Right lobe of liver (tissue), 6 donors: ENCODE measurements around the gene OR51B4. TPM values are rescaled to one million over a fixed set of nuclear protein-coding genes. Genes with fewer than 3 reads are reported as not detected.

Experiments used
- ATAC-seq, 4 donors: fragments of 200-7000 bp; cut with Tn5 transposase; one replicate each; pipeline ENCODE4 v1.9.1; 2020; ENCODE audit warnings: mild to moderate bottlenecking in 4 of 4, moderate library complexity in 4 of 4
- DNase-seq, 3 donors: peaks; one replicate each; pipeline ENCODE4 v3.0.0-alpha.2; 2020
- H3K27ac ChIP-seq, 3 donors: fragments of 200-600 bp; one replicate each; pipeline ENCODE4 v1.8.0; 2022
- H3K27me3 ChIP-seq, 2 donors: fragments of 200-600 bp; one replicate each; pipeline ENCODE4 v1.8.0; 2022
- H3K36me3 ChIP-seq, 4 donors: fragments of 200-600 bp; sonication (generic) in 1 of 4; one replicate each; pipeline versions ENCODE4 v1.5.1 to v1.8.0; 2017 to 2022; ENCODE audit warnings: control low read depth in 1 of 4
- H3K4me1 ChIP-seq, 4 donors: fragments of 200-600 bp; sonication (generic) in 1 of 4; one replicate each; pipeline versions ENCODE4 v1.5.1 to v1.8.0; 2017 to 2022; ENCODE audit warnings: control low read depth in 1 of 4
- H3K4me3 ChIP-seq, 3 donors: fragments of 200-600 bp; one replicate each; pipeline ENCODE4 v1.8.0; 2022
- H3K9me3 ChIP-seq, 4 donors: fragments of 200-600 bp; sonication (generic) in 1 of 4; one replicate each; pipeline versions ENCODE4 v1.5.1 to v1.8.0; 2017 to 2022; ENCODE audit warnings: control low read depth in 1 of 4
- CTCF ChIP-seq, 4 donors: fragments of 200-600 bp in 3 of 4; fragments of 450-650 bp in 1 of 4; IDR thresholded peaks; one replicate each; pipeline versions ENCODE4 v1.5.1 to v1.8.0; 2016 to 2022; ENCODE audit warnings: antibody characterized with exemption in 4 of 4, mild to moderate bottlenecking in 2 of 4
- POLR2A ChIP-seq: fragments of 450-650 bp; IDR thresholded peaks from one replicate; pipeline ENCODE4 v1.6.1; 2017; ENCODE audit warnings: antibody characterized with exemption, mild to moderate bottlenecking
- WGBS: methylation state at CpG from one replicate; pipeline ENCODE4 v1.1.6; 2018; ENCODE audit warnings: low coverage, low lambda C conversion rate; ENCODE audit not compliant: insufficient coverage; ENCODE audit errors: missing lambda C conversion rate; 5-methylcytosine and 5-hydroxymethylcytosine counted together
- intact Hi-C, 2 donors: fragments of 100-400 bp; cut with DNase I; formaldehyde crosslinking; loops; one replicate each; pipeline versions ENCODE4 v1.11.2 to v1.14.1; 2022
- total RNA-seq, 6 experiments: library from RNA; depleted of rRNA in 2 of 6; stranded (reverse); fragments of >200 nt in 2 of 6; fragmentation: NEBNext Ultra II Directional in 3 of 6; extraction: Animal tissue kit (Norgen Biotek cat#: 25700) in 3 of 6; gene quantifications; one replicate each; pipeline versions ENCODE4 v1.1.0 to v1.2.4, GENCODE V29; 2016 to 2023
- donor health status: DM: no; HTN: yes; CAD: no.
- donor health status: DM: no; HTN: no; CAD: no.
- donor health status: DM: no; HTN: no; CAD: no.
- donor health status: DM: no; HTN: yes; CAD: no.
- donor health status: DM: no; HTN: yes; CAD: no.

Gene OR51B4
- total RNA-seq, 6 experiments from 2014 or later: not detected

DNA sequence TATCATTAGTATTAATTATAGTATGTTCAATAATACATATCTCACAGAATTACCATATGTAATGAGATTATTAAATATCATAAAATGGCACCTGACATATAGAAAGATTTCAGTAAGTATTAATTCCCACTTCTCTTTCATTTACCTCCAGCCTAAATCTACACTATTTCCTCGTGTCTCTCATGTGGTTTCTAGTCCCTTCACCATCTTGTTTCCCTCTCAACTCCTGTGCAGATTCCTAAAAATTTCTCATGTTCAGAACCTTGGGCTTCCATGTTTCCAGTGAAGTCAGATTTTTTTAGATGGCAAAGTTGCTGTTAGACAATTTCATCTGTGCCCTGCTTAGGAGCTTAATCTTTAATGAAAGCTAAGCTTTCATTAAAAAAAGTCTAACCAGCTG is 17.9 kb downstream of the OR51B4 start:
- TF ChIP-seq POLR2A (no peak), CTCF (IDR thresholded peaks at IDR 0.05) (no peak)
- ATAC-seq (no peak), DNase-seq (no peak)
- no peaks in the 10 kb centered on the region for H3K9me3 ChIP-seq
- 25% methylated on average over 1 of the region's 1 CpG for WGBS
- no peak overlapping the region for H3K4me3 ChIP-seq
- no peaks in the 10 kb centered on the region for H3K4me1 ChIP-seq
- H3K27me3 ChIP-seq: no peaks in the 10 kb centered on the region
- H3K27ac ChIP-seq: no peak overlapping the region
- intact Hi-C loops: no loop called here
- no peaks in the 10 kb centered on the region for H3K36me3 ChIP-seq

DNA sequence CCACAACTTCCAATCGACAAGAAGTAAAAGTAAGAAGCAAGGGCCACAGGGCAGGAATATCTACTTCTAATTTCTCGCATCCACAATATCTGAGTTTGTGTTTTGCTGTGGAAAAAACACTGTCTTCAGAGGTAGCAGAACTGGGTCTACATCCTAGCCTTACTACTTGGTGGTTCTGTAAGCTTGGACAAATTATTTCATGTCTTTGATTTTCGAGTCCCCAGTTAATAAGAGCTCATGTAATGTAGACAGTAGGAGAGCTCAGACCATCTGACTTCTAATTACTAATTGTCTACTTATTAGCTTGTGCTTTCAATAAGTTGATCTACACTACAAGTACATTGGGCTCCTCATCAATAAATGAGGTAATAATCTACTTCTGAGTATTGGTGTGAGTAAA is 18.7 kb downstream of the OR51B4 start:
- intact Hi-C loops: no loop called here
- DNase-seq: no peak
- 55% methylated on average over 3 of the region's 3 CpGs for WGBS

GRCh38 chr11:5282628-5283027 is 19.1 kb downstream of the OR51B4 start:
- no peak for TF ChIP-seq POLR2A
- no peak for TF ChIP-seq CTCF (IDR thresholded peaks at IDR 0.05)

More for the DNA sequence above, 18.7 kb downstream of the OR51B4 start:
- no peaks in the 10 kb centered on the region for H3K27me3 ChIP-seq
- ATAC-seq: no peak
- TF ChIP-seq CTCF (IDR thresholded peaks at IDR 0.05): no peak
- no peak for TF ChIP-seq POLR2A
- H3K36me3 ChIP-seq: no peaks in the 10 kb centered on the region
- no peak overlapping the region for H3K4me3 ChIP-seq
- no peaks in the 10 kb centered on the region for H3K4me1 ChIP-seq
- no peak overlapping the region for H3K27ac ChIP-seq
- no peaks in the 10 kb centered on the region for H3K9me3 ChIP-seq

GRCh38 chr11:5281596-5281995 is 20.1 kb downstream of the OR51B4 start:
- Histone ChIP-seq H3K36me3 (no peaks in the 10 kb centered on the region), H3K9me3 (no peaks in the 10 kb centered on the region), H3K4me3 (no peak overlapping the region), H3K27me3 (no peaks in the 10 kb centered on the region), H3K27ac (no peak overlapping the region), H3K4me1 (no peaks in the 10 kb centered on the region)
- DNase-seq (no peak), ATAC-seq (no peak)
- intact Hi-C loops: no loop called here
- TF ChIP-seq CTCF (IDR thresholded peaks at IDR 0.05) (no peak), POLR2A (no peak)

More at GRCh38 chr11:5282628-5283027, 19.1 kb downstream of the OR51B4 start:
- Histone ChIP-seq H3K36me3 (no peaks in the 10 kb centered on the region), H3K9me3 (no peaks in the 10 kb centered on the region), H3K4me3 (no peak overlapping the region), H3K27me3 (no peaks in the 10 kb centered on the region), H3K4me1 (no peaks in the 10 kb centered on the region), H3K27ac (no peak overlapping the region)
- WGBS: 65% methylated on average over 2 of the region's 2 CpGs
- DNase-seq (no peak), ATAC-seq (no peak)
- intact Hi-C loops: no loop called here

DNA sequence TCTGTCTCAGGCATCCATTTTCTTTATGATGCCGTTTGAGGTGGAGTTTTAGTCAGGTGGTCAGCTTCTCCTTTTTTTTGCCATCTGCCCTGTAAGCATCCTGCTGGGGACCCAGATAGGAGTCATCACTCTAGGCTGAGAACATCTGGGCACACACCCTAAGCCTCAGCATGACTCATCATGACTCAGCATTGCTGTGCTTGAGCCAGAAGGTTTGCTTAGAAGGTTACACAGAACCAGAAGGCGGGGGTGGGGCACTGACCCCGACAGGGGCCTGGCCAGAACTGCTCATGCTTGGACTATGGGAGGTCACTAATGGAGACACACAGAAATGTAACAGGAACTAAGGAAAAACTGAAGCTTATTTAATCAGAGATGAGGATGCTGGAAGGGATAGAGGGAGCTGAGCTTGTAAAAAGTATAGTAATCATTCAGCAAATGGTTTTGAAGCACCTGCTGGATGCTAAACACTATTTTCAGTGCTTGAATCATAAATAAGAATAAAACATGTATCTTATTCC is 21.1 kb downstream of the OR51B4 start:
- DNase-seq (peak in 1 of 3 donors; percentile 56), ATAC-seq (peak; percentile 27 to 89 (median 42))
- H3K4me3 ChIP-seq: no peak overlapping the region
- H3K9me3 ChIP-seq: no peaks in the 10 kb centered on the region
- no peaks in the 10 kb centered on the region for H3K36me3 ChIP-seq
- no peaks in the 10 kb centered on the region for H3K4me1 ChIP-seq
- no peak overlapping the region for H3K27ac ChIP-seq
- 37% methylated on average over 3 of the region's 3 CpGs for WGBS
- intact Hi-C loops: no loop called here
- TF ChIP-seq CTCF (IDR thresholded peaks at IDR 0.05): no peak
- TF ChIP-seq POLR2A: no peak
- H3K27me3 ChIP-seq: no peaks in the 10 kb centered on the region
